Activated CD8-positive, alpha-beta memory T cell treated with anti-CD3 and anti-CD28 coated beads for 48 hours (primary cell): Measurements from ENCODE around the gene WDR45.

Source experiments
- DNase-seq, 3 experiments: peaks; one replicate each; pipeline ENCODE4 v3.0.0-alpha.2; 2020; ENCODE audit warnings: low read depth in 2 of 3, low spot score in 2 of 3

WDR45 gene

GRCh38 chrX:49043220-49043986 lies 36.3 kb downstream of the WDR45 start, which contains the start of gene TFE3:
Gene TFE3 (minus strand): TSS chrX:49043357. CDS start chrX:49043226, 131 bp downstream.
- DNase-seq: peak; percentile 63 to 86 (median 75)

GRCh38 chrX:49042581-49043219 lies 37.0 kb downstream of the WDR45 start:
- no peak for DNase-seq

DNA sequence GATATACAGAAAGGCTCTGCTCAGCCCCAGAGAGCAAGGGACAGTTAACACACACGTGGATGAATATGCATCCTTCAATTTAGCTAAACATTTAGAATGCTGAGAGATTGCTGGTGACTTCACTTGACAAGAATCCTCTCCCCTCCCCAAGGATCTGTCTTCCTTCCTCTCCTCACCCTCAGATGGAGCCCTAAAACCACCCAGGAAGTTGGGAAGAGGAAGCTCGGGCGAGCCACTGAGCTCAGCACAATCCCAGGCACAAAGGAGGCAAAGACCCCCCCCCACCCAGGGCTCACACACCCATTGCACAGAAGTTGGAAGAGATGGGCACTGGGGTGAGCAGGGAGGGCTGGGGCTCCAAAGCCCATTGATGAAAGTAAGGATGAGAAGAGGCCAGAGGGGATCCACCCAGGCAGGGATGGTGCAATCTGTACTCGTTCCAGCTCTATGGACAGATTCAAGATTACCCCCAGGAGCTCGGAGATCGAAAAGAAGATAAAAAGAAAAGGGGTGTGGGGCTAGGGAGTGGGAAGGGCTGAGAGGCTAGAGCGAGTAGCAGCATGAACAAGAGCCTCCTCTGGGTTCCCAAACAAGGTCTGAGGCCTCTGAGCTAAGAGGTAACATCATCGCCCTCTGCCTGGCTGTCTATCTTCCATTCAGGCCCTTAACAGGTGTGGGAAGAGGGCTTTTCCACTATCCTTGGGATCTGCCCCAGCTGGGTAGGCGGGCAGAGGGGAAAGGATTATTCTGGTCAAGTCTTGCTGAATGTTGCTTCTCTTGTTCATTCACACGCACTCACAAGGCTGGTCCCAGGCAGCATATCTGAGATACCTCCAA lies 37.7 kb downstream of the WDR45 start:
- DNase-seq: no peak

DNA sequence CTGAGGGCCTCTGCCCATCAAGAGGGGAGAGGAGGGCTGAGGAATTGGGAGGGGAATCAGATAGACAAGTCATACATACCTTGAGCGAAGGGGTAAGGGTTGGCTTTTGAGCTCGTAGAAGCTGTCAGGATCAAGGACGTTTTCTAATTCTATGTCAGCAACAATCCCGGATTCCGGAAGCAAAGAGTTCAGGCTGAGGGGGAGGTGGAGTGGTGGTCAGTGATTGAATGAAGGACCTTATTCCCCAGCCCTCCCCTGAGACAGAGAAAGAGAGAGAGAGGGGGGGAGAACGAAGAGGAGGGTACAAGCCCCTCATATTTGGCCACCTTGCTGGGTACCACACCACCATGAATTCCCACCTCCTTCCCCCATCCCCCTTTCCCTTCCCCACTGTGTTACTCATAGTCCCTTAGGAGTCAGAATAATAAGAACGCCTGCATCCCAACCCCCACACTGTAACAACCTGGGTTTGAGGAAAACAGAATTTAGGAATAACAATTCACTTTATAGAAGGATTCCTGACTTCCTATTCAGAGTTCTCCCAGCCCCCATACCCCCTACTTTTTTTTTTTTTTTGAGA lies 39.2 kb downstream of the WDR45 start:
- DNase-seq: no peak

- DNase-seq: no peak
Observed at GRCh38 chrX:49039598-49040375, 39.9 kb downstream of the WDR45 start.

DNA sequence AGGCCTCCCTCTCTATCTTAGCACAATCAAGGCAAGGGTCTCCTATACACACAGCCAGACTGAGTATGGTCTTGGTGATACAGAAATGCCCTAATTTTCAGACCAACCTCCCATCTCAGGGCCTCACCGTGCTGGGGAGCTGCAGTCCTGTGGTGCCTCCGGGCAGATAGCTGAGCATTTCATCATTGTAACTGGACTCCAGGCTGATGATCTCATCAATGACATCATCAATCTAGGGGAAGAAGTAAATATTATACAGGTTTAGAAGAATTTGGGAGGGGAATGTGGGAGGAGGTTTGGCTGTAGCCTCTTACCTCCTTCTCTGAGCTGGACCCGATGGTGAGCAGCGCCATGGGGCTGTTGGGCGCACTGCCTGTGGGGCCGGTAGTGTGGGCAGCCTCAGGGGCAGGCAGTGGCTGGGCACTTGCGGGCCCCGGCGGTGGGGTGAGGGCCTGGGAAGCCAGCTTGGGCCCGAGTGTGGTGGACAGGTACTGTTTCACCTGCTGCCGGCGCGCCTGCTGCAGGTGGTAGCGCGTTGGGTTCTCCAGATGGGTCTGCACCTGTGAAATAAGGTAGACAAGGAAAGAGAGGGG lies 41.7 kb downstream of the WDR45 start:
- no peak for DNase-seq

DNA sequence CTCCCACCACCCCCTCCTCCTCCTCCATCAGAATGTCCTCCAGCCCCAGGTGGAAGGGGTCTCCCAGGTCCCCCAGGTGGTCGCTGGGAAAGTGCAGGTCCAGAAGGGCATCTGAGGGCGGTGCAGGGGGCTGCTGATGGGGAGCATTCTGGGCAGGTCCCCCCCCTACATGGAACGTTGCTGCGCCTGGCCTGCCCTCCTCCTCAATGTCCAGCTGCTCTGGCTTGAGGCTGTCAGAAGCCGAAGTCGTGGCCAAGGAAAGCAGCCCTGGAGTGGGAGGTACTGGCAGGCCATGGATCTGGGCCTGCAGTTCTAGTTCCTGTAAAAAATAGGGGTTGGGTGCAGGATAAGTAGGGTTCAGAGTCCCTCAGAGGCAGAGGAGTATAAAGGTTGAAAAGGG lies 49.4 kb downstream of the WDR45 start:
- no peak for DNase-seq

DNA sequence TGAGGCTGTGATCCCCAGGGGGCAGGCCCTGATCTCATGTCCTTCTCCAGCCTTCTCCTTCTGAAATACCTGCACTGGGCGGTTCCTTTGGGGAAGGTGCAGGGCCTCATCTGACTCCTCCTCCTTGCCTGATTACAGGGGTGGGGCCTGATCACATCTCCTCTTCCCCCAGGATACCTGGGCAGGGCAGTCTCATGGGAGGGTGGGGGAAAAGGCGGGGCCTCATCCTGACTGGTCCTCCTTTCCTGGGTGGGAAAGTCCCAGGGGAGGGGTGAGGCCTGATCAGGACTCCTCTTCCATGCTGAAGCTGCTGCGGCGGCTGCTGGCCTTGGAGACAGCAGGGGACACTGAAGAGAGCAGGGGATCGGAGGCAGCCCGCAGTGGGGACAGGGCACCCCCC lies 49.8 kb downstream of the WDR45 start:
- DNase-seq: no peak
